ENCODE measurements around the gene VPS54.
"Not testable (repeated sequence)": the region's sequence is repeated elsewhere in the genome, so short reads cannot be mapped to it uniquely, and the experiment has no call there.

VPS54 gene

DNA sequence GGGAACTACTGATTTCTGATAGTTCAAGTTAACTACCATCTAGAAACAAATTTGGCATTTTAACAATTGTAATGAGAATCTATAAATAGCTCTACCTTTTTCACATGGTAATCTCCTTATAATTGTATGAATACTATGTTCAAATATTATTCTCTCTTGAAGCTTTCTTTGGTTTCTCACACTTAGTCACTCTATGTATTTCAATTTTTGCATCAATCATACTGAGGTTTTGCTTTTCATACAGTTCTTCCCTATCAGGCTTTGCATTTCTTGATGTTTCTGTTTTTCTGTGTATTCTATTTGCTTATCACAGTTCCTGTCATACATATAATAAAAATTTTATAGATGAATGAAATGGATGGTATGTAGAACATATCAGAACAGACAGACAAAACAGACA, 16.0 kb downstream of the VPS54 start:
- Histone ChIP-seq H2AFZ (no peak overlapping the region), H3K36me3 (ENCODE audit: control insufficient read depth, insufficient read depth, low read length) (no peaks in the 10 kb centered on the region), H3K4me3 (ENCODE audit: low read depth, low read length) (no peak overlapping the region), H3K9ac (no peak overlapping the region), H3K27me3 (ENCODE audit: control insufficient read depth, insufficient read depth, low read length) (no peaks in the 10 kb centered on the region), H3K79me2 (peaks cover 64% of the 10 kb centered on the region), H3K4me2 (ENCODE audit: low read length) (no peak overlapping the region), H3K9me3 (ENCODE audit: control insufficient read depth, low read length) (no peaks in the 10 kb centered on the region), H3K4me1 (no peaks in the 10 kb centered on the region), H3K27ac (no peak overlapping the region)
- TF ChIP-seq, protein P1, sequence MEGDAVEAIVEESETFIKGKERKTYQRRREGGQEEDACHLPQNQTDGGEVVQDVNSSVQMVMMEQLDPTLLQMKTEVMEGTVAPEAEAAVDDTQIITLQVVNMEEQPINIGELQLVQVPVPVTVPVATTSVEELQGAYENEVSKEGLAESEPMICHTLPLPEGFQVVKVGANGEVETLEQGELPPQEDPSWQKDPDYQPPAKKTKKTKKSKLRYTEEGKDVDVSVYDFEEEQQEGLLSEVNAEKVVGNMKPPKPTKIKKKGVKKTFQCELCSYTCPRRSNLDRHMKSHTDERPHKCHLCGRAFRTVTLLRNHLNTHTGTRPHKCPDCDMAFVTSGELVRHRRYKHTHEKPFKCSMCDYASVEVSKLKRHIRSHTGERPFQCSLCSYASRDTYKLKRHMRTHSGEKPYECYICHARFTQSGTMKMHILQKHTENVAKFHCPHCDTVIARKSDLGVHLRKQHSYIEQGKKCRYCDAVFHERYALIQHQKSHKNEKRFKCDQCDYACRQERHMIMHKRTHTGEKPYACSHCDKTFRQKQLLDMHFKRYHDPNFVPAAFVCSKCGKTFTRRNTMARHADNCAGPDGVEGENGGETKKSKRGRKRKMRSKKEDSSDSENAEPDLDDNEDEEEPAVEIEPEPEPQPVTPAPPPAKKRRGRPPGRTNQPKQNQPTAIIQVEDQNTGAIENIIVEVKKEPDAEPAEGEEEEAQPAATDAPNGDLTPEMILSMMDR (IDR thresholded peaks at IDR 0.05): no peak

DNA sequence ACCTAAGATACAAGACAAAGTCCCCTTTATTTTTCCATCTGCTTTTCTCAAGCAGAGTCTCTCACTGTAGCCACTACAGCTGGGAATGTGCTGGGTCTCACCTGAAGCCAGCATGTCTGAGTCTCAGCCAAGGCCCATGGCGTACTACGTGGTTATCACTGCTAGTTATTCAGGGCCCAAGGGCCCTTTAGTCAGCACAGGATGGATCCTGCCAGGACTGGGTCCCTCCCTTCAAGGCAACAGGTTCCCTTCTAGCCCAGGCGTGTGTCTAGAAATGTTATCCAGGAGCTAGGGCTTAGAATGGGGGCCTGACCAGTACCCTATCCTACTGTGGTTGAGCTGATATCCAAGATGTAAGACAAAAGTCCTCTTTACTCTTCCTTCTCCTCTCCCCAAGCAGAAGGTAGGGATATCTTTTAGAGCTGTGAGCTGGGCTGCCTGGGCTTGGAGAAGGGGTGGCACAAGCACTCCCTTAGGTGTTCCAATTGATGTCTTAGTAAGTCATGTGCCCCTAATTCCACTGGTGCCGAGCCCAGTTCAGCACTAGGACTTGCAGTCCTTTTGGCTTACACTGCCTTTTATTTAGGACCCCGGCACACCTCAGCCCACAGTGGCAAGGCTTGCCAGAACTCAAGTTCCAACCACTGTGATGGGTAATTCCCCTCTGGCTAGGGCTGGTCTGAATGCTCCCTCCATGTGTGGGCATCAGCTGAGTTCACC, 17.7 kb downstream of the VPS54 start:
- Histone ChIP-seq H3K79me2 (peaks cover 60% of the 10 kb centered on the region), H3K4me2 (ENCODE audit: low read length) (no peak overlapping the region), H3K9me3 (ENCODE audit: control insufficient read depth, low read length) (no peaks in the 10 kb centered on the region), H3K36me3 (ENCODE audit: control insufficient read depth, insufficient read depth, low read length) (no peaks in the 10 kb centered on the region), H3K4me1 (no peaks in the 10 kb centered on the region), H2AFZ (no peak overlapping the region), H3K27me3 (ENCODE audit: control insufficient read depth, insufficient read depth, low read length) (no peaks in the 10 kb centered on the region), H3K9ac (no peak overlapping the region), H3K4me3 (ENCODE audit: low read depth, low read length) (no peak overlapping the region), H3K27ac (no peak overlapping the region)
- TF ChIP-seq, protein P1 (IDR thresholded peaks at IDR 0.05): no peak

DNA sequence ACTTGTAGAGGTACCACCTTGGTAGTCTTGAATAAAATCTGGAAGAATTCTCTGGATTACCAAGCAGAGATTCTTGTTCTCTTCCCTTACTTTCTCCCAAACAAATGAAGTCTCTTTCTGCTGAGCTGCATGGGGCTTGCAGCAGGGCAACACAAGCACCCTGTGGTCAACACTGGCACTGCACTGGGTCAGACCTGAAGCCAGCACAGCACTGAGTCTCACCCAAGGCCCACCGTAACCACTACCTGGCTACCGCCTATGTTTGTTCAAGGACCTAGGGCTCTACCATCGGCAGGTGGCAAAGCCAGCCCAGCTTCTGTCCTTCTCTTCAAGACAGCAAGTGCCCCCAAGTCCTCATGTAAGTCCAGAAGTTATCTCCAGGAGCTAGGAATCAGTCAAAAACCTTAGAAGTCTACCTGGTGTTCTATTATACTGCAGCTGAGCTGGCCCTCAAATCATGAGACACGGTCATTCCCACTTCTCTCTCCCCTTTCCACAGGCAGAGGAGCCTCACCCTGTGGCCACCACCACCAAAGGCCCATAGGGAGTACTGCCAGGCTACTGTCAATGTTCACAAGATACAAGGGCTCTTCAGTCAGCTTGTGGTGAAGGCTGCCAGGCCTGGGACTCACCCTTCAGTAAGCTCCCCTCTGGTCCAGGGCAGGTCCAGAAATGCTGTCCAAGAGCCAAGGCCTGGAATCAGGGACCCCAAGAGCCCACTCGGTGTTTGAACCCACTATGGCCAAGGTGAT, 18.4 kb downstream of the VPS54 start:
- no peaks in the 10 kb centered on the region for H3K9me3 ChIP-seq (ENCODE audit: control insufficient read depth, low read length)
- H3K9ac ChIP-seq: no peak overlapping the region
- no peaks in the 10 kb centered on the region for H3K36me3 ChIP-seq (ENCODE audit: control insufficient read depth, insufficient read depth, low read length)
- no peak overlapping the region for H3K4me2 ChIP-seq (ENCODE audit: low read length)
- H3K4me3 ChIP-seq (ENCODE audit: low read depth, low read length): no peak overlapping the region
- no peaks in the 10 kb centered on the region for H3K4me1 ChIP-seq
- TF ChIP-seq, protein P1 (IDR thresholded peaks at IDR 0.05): no peak
- no peak overlapping the region for H2AFZ ChIP-seq
- H3K79me2 ChIP-seq: peaks cover 58% of the 10 kb centered on the region
- H3K27me3 ChIP-seq (ENCODE audit: control insufficient read depth, insufficient read depth, low read length): no peaks in the 10 kb centered on the region
- H3K27ac ChIP-seq: no peak overlapping the region

DNA sequence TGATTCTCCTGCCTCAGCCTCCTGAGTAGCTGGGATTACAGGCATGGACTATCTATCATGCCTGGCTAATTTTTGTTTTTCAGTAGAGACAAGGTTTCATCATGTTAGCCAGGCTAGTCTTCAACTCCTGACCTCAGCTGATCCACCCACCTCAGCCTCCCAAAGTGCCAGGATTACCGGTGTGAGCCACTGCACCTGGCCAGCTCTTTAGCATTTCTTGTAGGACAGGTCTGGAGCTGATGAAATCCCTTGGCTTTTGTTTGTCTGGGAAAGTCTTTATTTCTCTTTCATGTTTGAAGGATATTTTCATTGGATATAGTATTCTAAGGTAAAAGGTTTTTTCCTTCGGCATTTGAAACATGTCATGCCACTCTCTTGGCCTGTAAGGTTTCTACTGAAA, 20.2 kb downstream of the VPS54 start:
- no peaks in the 10 kb centered on the region for H3K36me3 ChIP-seq (ENCODE audit: control insufficient read depth, insufficient read depth, low read length)
- TF ChIP-seq, protein P1 (IDR thresholded peaks at IDR 0.05): no peak
- H3K4me1 ChIP-seq: no peaks in the 10 kb centered on the region
- no peaks in the 10 kb centered on the region for H3K9me3 ChIP-seq (ENCODE audit: control insufficient read depth, low read length)
- H2AFZ ChIP-seq: no peak overlapping the region
- H3K4me2 ChIP-seq (ENCODE audit: low read length): no peak overlapping the region
- no peak overlapping the region for H3K27ac ChIP-seq
- H3K79me2 ChIP-seq: peaks cover 57% of the 10 kb centered on the region
- H3K9ac ChIP-seq: no peak overlapping the region
- no peak overlapping the region for H3K4me3 ChIP-seq (ENCODE audit: low read depth, low read length)
- H3K27me3 ChIP-seq (ENCODE audit: control insufficient read depth, insufficient read depth, low read length): no peaks in the 10 kb centered on the region

DNA sequence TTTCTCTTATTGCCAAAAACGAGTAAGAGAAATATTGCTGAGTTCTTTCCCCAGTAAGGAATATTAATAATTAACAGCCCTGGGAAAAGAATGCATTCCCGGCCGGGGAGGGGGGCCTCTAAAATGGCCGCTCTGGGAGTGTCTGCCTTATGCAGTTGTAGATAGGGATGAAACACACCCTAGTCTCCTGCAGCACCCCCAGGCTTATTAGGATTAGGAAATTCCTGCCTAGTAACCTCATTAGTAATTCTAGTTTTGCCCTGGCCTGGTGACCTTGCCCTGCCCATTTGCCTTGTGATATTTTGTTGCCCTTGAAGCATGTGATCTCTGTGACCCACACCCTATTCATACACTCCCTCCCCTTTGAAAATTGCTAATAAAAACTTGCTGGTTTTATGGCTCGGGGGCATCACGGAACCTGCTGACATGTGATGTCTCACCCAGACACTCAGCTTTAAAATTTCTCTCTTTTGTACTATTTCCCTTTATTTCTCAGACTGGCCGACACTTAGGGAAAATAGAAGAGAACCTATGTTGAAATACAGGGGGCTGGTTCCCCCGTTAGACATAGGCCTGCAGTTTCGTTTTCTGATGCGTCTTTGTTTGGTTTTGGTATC, 22.5 kb downstream of the VPS54 start:
- H3K27me3 ChIP-seq (ENCODE audit: control insufficient read depth, insufficient read depth, low read length); H3K4me2 ChIP-seq (ENCODE audit: low read length); H3K4me3 ChIP-seq (ENCODE audit: low read depth, low read length); H3K9me3 ChIP-seq (ENCODE audit: control insufficient read depth, low read length); H3K27ac ChIP-seq; H3K9ac ChIP-seq; H3K36me3 ChIP-seq (ENCODE audit: control insufficient read depth, insufficient read depth, low read length); H2AFZ ChIP-seq; H3K4me1 ChIP-seq: not testable (repeated sequence)
- peaks cover 52% of the 10 kb centered on the region for H3K79me2 ChIP-seq

DNA sequence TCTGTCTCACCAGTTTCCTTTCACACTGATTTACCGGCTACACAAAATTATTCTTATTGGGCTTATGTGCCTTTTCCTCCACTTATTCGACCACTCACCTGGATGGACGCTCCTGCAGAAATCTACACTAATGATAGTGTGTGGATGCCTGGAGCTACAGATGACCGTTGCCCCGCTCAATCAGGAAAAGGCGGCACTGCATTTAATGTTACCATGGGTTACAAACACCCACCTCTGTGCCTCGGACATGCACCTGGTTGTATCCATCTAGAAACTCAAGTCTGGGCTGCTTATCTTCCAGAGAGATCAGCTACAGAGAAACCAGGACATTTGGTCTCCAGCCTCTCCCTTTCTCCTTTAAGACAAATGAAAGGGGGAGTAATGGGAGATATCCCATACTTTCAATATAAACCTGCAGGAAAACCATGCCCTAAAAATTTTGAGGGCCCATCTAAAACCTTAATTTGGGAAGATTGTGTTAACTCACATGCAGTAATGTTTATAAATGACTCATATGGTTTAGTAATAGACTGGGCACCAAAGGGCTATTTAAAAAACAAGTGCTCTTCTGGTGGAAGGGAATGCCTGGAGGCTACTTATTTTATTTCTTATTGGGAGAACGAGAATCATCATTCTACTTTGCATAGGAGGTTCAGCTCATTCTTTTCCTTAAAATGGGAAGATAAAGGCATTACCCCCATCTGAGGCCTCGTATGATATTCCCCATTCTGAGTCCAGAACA, 24.7 kb downstream of the VPS54 start:
- H3K79me2 ChIP-seq: peaks cover 54% of the 10 kb centered on the region
- not testable (repeated sequence) for H3K4me1 ChIP-seq; H3K9me3 ChIP-seq (ENCODE audit: control insufficient read depth, low read length); H2AFZ ChIP-seq; H3K27ac ChIP-seq; H3K4me3 ChIP-seq (ENCODE audit: low read depth, low read length); H3K9ac ChIP-seq; H3K27me3 ChIP-seq (ENCODE audit: control insufficient read depth, insufficient read depth, low read length); H3K36me3 ChIP-seq (ENCODE audit: control insufficient read depth, insufficient read depth, low read length); H3K4me2 ChIP-seq (ENCODE audit: low read length)

Measured in parathyroid adenoma (tissue), 2 donors.